ENCODE data around the gene ADGRL1. TPM values are rescaled to one million over a fixed set of nuclear protein-coding genes. Genes with fewer than 3 reads are reported as not detected.

Gene ADGRL1
- total RNA-seq, 1 donor from 2014 or later: 55.3 TPM

DNA sequence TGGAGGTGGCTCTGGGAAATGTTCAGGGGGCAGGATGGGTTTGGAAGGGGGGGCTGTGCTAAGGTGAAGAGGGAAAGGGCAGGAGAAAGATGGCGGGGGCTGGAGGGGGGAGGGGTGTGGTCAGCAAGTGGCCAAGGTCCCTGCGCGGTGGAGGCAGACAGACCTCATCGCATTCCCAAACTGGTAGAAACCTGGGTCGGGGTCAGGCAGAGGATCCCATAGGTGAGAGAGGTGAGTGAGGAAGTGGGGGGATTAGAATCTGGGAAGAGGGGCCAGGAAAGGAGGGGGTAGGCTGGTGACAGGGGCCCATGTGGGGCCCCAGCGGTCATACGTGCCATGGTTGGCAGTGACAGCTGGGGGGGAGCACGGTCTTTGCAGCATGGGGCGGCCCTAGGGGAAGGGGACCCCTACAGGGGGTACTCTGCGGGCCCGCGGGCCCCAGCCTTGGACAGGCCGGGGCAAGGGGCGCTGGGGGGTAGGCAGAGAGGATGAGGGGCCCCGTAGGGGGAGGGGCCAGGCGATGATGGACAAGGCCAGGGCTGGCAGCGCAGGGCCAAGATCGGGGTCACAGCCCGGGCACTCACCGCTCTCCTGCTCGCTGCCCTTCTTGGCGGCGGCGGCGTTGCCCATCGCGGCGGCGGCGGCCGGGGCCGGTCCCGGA lies 88.9 kb downstream of the ADGRL1 start:
- peak; percentile 28 for DNase-seq (ENCODE audit: low spot score, unreplicated experiment)
- Mint-ChIP-seq H3K27ac (peak overlapping the region; percentile 81), H3K4me1 (ENCODE audit: low read depth) (peaks cover 26% of the 10 kb centered on the region), H3K4me3 (ENCODE audit: low read depth) (peak overlapping the region; percentile 83), H3K27me3 (no peaks in the 10 kb centered on the region), H3K36me3 (ENCODE audit: insufficient read depth) (no peaks in the 10 kb centered on the region), H3K9me3 (ENCODE audit: low read depth) (no peaks in the 10 kb centered on the region)
- TF ChIP-seq, protein P1, sequence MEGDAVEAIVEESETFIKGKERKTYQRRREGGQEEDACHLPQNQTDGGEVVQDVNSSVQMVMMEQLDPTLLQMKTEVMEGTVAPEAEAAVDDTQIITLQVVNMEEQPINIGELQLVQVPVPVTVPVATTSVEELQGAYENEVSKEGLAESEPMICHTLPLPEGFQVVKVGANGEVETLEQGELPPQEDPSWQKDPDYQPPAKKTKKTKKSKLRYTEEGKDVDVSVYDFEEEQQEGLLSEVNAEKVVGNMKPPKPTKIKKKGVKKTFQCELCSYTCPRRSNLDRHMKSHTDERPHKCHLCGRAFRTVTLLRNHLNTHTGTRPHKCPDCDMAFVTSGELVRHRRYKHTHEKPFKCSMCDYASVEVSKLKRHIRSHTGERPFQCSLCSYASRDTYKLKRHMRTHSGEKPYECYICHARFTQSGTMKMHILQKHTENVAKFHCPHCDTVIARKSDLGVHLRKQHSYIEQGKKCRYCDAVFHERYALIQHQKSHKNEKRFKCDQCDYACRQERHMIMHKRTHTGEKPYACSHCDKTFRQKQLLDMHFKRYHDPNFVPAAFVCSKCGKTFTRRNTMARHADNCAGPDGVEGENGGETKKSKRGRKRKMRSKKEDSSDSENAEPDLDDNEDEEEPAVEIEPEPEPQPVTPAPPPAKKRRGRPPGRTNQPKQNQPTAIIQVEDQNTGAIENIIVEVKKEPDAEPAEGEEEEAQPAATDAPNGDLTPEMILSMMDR (IDR thresholded peaks at IDR 0.05; ENCODE audit: unreplicated experiment): no peak

DNA sequence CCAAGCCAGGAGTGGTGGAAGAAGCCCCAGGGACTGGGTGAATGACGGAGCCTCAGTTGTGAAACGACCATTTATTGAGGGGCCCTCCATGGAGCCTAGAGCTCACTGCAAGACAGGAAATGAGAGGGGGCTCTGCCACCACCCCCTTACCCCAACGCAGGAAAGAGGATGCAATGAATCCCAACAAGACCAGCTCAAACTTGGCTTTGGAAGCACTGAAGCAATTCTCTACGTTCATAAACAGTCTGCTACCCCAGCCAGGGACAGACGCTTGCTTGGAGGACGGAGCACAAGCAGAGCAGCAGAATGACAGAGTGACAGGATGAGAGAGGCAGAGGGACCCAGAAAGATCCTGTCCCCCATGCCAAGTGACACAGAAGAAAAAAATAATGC lies 89.4 kb downstream of the ADGRL1 start:
- Mint-ChIP-seq H3K27ac (peak overlapping the region; percentile 62), H3K9me3 (ENCODE audit: low read depth) (no peaks in the 10 kb centered on the region), H3K4me3 (ENCODE audit: low read depth) (peak overlapping the region; percentile 83), H3K27me3 (no peaks in the 10 kb centered on the region), H3K4me1 (ENCODE audit: low read depth) (peaks cover 26% of the 10 kb centered on the region), H3K36me3 (ENCODE audit: insufficient read depth) (no peaks in the 10 kb centered on the region)
- DNase-seq (ENCODE audit: low spot score, unreplicated experiment): no peak
- TF ChIP-seq, protein P1 (IDR thresholded peaks at IDR 0.05; ENCODE audit: unreplicated experiment): no peak

DNA sequence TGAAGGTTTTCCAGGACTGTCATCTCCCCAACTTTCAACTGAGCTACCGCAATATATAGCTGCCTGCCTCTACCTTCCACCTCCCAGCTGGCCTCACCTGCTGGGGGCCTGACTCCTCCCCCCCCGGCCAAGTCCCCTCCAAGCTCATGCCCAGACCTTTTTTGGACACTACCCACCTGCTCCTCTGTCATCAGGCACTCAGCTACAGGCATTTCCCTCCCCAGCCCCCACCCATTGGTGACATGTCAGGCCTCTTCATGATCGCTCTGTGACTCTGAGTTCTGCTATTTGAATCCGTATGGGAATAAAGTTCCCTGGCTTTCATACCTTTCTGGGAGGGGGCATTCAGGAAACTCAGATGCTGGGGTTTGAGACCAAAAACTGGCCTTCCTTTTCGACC lies 90.2 kb downstream of the ADGRL1 start:
- H3K4me1 Mint-ChIP-seq (ENCODE audit: low read depth): peaks cover 26% of the 10 kb centered on the region
- no peaks in the 10 kb centered on the region for H3K27me3 Mint-ChIP-seq
- no peaks in the 10 kb centered on the region for H3K36me3 Mint-ChIP-seq (ENCODE audit: insufficient read depth)
- H3K4me3 Mint-ChIP-seq (ENCODE audit: low read depth): peak overlapping the region; percentile 83
- H3K9me3 Mint-ChIP-seq (ENCODE audit: low read depth): no peaks in the 10 kb centered on the region
- no peak overlapping the region for H3K27ac Mint-ChIP-seq
- DNase-seq (ENCODE audit: low spot score, unreplicated experiment): no peak
- TF ChIP-seq, protein P1 (IDR thresholded peaks at IDR 0.05; ENCODE audit: unreplicated experiment): no peak

DNA sequence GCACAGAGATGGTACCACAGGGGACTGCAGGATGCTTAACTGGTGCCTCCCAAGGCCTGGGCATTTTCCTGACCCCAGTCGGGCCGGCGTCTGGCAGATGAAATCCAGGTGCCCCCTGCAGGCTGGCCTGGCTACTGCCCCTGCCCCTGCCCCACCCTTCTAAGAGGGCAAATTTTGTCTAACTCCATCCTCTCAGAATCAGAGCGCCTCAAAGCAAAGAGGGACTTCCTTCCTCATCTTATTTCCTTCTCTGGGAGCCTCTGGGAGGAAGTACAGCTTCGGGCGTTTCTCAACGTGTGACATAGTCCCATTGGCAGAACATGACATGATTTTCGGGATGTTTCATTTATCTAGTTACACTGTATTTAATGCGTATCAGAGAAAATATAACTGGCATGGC lies 91.1 kb downstream of the ADGRL1 start:
- TF ChIP-seq, protein P1 (IDR thresholded peaks at IDR 0.05; ENCODE audit: unreplicated experiment): peak; percentile 57
- Mint-ChIP-seq H3K9me3 (ENCODE audit: low read depth) (no peaks in the 10 kb centered on the region), H3K27me3 (no peaks in the 10 kb centered on the region), H3K36me3 (ENCODE audit: insufficient read depth) (no peaks in the 10 kb centered on the region), H3K4me3 (ENCODE audit: low read depth) (peak overlapping the region; percentile 21), H3K27ac (no peak overlapping the region), H3K4me1 (ENCODE audit: low read depth) (peaks cover 24% of the 10 kb centered on the region)
- DNase-seq (ENCODE audit: low spot score, unreplicated experiment): no peak

DNA sequence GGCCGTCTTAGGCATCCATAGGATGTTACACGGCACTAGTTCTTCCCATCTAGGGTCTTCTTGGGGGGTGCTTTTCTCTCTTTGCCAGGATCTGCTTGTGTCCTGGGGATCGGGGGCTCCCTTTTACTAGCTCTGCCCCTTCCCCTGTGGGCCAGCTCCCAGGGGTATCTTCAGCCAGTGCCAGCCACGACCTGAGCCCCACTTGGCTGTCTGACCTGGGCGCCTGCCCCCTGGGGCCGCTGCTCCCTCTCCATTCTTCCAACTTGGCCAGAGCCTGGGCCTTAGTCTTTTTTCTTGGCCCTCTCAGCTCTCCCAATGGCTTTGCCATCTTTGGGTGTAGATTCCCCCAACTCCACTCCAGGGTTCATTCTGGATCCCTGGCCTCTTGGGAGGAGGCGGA lies 91.5 kb downstream of the ADGRL1 start:
- no peaks in the 10 kb centered on the region for H3K9me3 Mint-ChIP-seq (ENCODE audit: low read depth)
- peaks cover 21% of the 10 kb centered on the region for H3K4me1 Mint-ChIP-seq (ENCODE audit: low read depth)
- TF ChIP-seq, protein P1 (IDR thresholded peaks at IDR 0.05; ENCODE audit: unreplicated experiment): no peak
- no peak overlapping the region for H3K27ac Mint-ChIP-seq
- H3K36me3 Mint-ChIP-seq (ENCODE audit: insufficient read depth): no peaks in the 10 kb centered on the region
- no peak for DNase-seq (ENCODE audit: low spot score, unreplicated experiment)
- no peak overlapping the region for H3K4me3 Mint-ChIP-seq (ENCODE audit: low read depth)
- H3K27me3 Mint-ChIP-seq: no peaks in the 10 kb centered on the region

Data from progenitor cell of endocrine pancreas (in vitro differentiated cells).